Psoas muscle (tissue), 8 donors: ENCODE measurements around the gene MUC2. TPM values are rescaled to one million over a fixed set of nuclear protein-coding genes. Genes with fewer than 3 reads are reported as not detected.

ENCODE experiments used
- ATAC-seq, 4 donors: fragments of 200-7000 bp; cut with Tn5 transposase; one replicate each; pipeline ENCODE4 v1.9.1; 2020; ENCODE audit warnings: moderate library complexity in 3 of 4, mild to moderate bottlenecking in 2 of 4
- DNase-seq, 2 donors: peaks; one replicate each; pipeline ENCODE4 v3.0.0-alpha.2; 2020
- H3K27ac ChIP-seq: fragments of 200-600 bp; one replicate; pipeline ENCODE4 v1.8.0; 2022
- H3K27me3 ChIP-seq, 3 donors: fragments of 200-600 bp in 1 of 3; one replicate each; pipeline versions ENCODE4 v1.6.1 to v1.8.0; 2013 to 2022; ENCODE audit warnings: low read length in 2 of 3, mild to moderate bottlenecking in 2 of 3, moderate library complexity in 1 of 3; ENCODE audit not compliant: insufficient read depth in 3 of 3
- H3K36me3 ChIP-seq, 2 donors: fragments of 200-600 bp in 1 of 2; one replicate each; pipeline versions ENCODE4 v1.6.1 to v1.8.0; 2013 to 2022; ENCODE audit warnings: low read depth in 1 of 2, mild to moderate bottlenecking in 1 of 2, moderate library complexity in 1 of 2; ENCODE audit not compliant: insufficient read depth in 1 of 2
- H3K4me1 ChIP-seq: fragments of 200-600 bp; one replicate; pipeline ENCODE4 v1.8.0; 2022
- H3K4me3 ChIP-seq: fragments of 200-600 bp; one replicate; pipeline ENCODE4 v1.8.0; 2022; ENCODE audit warnings: mild to moderate bottlenecking
- H3K9me3 ChIP-seq: fragments of 200-600 bp; one replicate; pipeline ENCODE4 v1.8.0; 2022
- WGBS, 3 donors: extraction: QIAGEN DNeasy Blood & Tissue Kit; methylation state at CpG; one replicate each; pipeline versions ENCODE4 v1.1.6 to v1.1.7; 2013; 5-methylcytosine and 5-hydroxymethylcytosine counted together
- intact Hi-C, 2 donors: fragments of 100-400 bp; cut with DNase I; formaldehyde crosslinking; loops; one replicate each; pipeline versions ENCODE4 v1.11.0 to v1.14.2; 2022
- polyA plus RNA-seq, 3 donors: library from polyadenylated mRNA; stranded (reverse); fragments of 200-250 nt; gene quantifications; one replicate each; pipeline ENCODE4 v1.2.3, GENCODE V29; 2013
- total RNA-seq, 4 donors: library from RNA; stranded (reverse); fragmentation: NEBNext Ultra II Directional in 2 of 4; extraction: Animal tissue kit (Norgen Biotek cat#: 25700) in 2 of 4; gene quantifications; one replicate each; pipeline versions ENCODE4 v1.2.1 to v1.2.4, GENCODE V29; 2021 to 2023
- TF ChIP-seq, protein P1 (sequence below): fragments of 200-600 bp; IDR thresholded peaks from one replicate; pipeline ENCODE4 v1.8.0; 2022; ENCODE audit warnings: antibody characterized with exemption
- donor health status: healthy with polysubstance abuse.
- donor health status: DM: no; HTN: no; CAD: no; lungs with moderate emphysema.
- donor health status: Bipolar disorder and iron deficiency.
- donor health status: healthy.
- donor health status: DM: yes; HTN: yes; CAD: no.
- donor health status: DM: no; HTN: no; CAD: no.
- donor health status: DM: no; HTN: no; CAD: no.
- donor health status: DM: yes; HTN: yes; CAD: no.

Gene MUC2
- total and polyA plus RNA-seq, 7 donors = under 0.01 to 0.44 (median 0.02) TPM; not detected in 2

DNA sequence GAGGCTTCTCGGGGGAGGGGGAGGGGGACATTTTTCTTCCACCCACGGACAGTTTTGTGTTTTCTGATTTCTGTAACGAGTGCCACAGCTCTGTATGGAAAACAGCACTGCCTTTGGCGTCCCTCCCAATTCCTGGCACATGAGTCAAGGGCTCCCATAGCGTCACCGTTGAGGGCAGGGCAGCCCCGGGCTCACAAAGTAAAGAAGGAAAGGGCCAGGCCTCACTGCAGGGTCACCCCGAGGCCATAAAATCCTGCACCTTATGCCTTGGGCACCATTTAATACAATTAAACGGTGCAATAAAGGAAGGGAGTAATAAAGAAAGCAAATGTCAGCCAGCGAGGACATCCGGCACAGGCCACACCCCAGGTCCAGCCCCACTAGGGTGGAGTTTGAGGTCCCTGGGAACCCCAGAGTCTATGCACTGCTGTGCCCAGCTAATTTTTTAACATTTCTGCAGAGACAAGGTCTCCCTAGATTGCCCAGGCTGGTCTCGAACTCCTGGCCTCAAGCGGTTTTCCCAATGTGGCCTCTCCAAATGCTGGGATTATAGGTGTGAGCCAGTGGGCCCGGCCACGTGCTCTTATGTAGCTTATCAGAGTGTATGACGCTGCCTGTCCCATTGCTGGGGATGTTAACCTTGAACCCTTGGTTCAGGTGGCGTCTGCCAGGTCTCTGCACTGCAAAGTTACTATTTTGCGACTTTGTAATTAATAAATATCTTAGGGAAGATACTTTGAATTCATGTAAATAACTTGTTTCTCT is 13.6 kb upstream of the MUC2 start:
- Histone ChIP-seq H3K4me1 (no peaks in the 10 kb centered on the region), H3K27me3 (peaks cover 0 to 27% (median 0%) of the 10 kb centered on the region in 3 donors), H3K9me3 (no peaks in the 10 kb centered on the region), H3K36me3 (no peaks in the 10 kb centered on the region), H3K4me3 (no peak overlapping the region), H3K27ac (no peak overlapping the region)
- TF ChIP-seq, protein P1, sequence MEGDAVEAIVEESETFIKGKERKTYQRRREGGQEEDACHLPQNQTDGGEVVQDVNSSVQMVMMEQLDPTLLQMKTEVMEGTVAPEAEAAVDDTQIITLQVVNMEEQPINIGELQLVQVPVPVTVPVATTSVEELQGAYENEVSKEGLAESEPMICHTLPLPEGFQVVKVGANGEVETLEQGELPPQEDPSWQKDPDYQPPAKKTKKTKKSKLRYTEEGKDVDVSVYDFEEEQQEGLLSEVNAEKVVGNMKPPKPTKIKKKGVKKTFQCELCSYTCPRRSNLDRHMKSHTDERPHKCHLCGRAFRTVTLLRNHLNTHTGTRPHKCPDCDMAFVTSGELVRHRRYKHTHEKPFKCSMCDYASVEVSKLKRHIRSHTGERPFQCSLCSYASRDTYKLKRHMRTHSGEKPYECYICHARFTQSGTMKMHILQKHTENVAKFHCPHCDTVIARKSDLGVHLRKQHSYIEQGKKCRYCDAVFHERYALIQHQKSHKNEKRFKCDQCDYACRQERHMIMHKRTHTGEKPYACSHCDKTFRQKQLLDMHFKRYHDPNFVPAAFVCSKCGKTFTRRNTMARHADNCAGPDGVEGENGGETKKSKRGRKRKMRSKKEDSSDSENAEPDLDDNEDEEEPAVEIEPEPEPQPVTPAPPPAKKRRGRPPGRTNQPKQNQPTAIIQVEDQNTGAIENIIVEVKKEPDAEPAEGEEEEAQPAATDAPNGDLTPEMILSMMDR = no peak
- ATAC-seq = peak in 3 of 4 donors; percentile 25 to 49 (median 46)
- peak; percentile 7 to 48 for DNase-seq
- intact Hi-C loops = no loop called here
- 53 to 57% (median 56%) methylated on average over 18 of the region's 18 CpGs for WGBS, 3 donors

- Histone ChIP-seq H3K36me3 (no peaks in the 10 kb centered on the region), H3K27me3 (peaks cover 0 to 23% (median 0%) of the 10 kb centered on the region in 3 donors), H3K27ac (no peak overlapping the region), H3K9me3 (no peaks in the 10 kb centered on the region), H3K4me1 (no peaks in the 10 kb centered on the region), H3K4me3 (no peak overlapping the region)
- TF ChIP-seq, protein P1 = no peak
- no peak for ATAC-seq
- 76 to 80% (median 79%) methylated on average over 9 of the region's 9 CpGs for WGBS, 3 donors
- intact Hi-C loops = no loop called here
- DNase-seq = no peak
Observed at GRCh38 chr11:1062075-1062820, 12.4 kb upstream of the MUC2 start.

- peaks cover 0 to 21% (median 0%) of the 10 kb centered on the region in 3 donors for H3K27me3 ChIP-seq
- 69 to 77% (median 74%) methylated on average over 3 of the region's 3 CpGs for WGBS, 3 donors
- no peak overlapping the region for H3K4me3 ChIP-seq
- no peak overlapping the region for H3K27ac ChIP-seq
- H3K36me3 ChIP-seq = no peaks in the 10 kb centered on the region
- TF ChIP-seq, protein P1 = no peak
- intact Hi-C loops = no loop called here
- ATAC-seq (no peak), DNase-seq (no peak)
- no peaks in the 10 kb centered on the region for H3K9me3 ChIP-seq
- no peaks in the 10 kb centered on the region for H3K4me1 ChIP-seq
Observed at GRCh38 chr11:1064167-1064566, 10.5 kb upstream of the MUC2 start.

GRCh38 chr11:1067812-1068496 is 6.7 kb upstream of the MUC2 start:
- H3K27ac ChIP-seq = no peak overlapping the region
- no peak for ATAC-seq
- H3K4me1 ChIP-seq = peaks cover under 1% of the 10 kb centered on the region
- H3K36me3 ChIP-seq = no peaks in the 10 kb centered on the region
- 83 to 86% (median 84%) methylated on average over 8 of the region's 8 CpGs for WGBS, 3 donors
- H3K9me3 ChIP-seq = no peaks in the 10 kb centered on the region
- no peak overlapping the region for H3K4me3 ChIP-seq
- DNase-seq = no peak
- peaks cover 0 to 17% (median 0%) of the 10 kb centered on the region in 3 donors for H3K27me3 ChIP-seq
- intact Hi-C loops = no loop called here
- TF ChIP-seq, protein P1 = no peak
